ENCODE data around the gene TSNAX. TPM values are rescaled to one million over a fixed set of nuclear protein-coding genes. Genes with fewer than 3 reads are reported as not detected.

TSNAX gene
- total RNA-seq, 1 donor from 2014 or later = 26.7 TPM

DNA sequence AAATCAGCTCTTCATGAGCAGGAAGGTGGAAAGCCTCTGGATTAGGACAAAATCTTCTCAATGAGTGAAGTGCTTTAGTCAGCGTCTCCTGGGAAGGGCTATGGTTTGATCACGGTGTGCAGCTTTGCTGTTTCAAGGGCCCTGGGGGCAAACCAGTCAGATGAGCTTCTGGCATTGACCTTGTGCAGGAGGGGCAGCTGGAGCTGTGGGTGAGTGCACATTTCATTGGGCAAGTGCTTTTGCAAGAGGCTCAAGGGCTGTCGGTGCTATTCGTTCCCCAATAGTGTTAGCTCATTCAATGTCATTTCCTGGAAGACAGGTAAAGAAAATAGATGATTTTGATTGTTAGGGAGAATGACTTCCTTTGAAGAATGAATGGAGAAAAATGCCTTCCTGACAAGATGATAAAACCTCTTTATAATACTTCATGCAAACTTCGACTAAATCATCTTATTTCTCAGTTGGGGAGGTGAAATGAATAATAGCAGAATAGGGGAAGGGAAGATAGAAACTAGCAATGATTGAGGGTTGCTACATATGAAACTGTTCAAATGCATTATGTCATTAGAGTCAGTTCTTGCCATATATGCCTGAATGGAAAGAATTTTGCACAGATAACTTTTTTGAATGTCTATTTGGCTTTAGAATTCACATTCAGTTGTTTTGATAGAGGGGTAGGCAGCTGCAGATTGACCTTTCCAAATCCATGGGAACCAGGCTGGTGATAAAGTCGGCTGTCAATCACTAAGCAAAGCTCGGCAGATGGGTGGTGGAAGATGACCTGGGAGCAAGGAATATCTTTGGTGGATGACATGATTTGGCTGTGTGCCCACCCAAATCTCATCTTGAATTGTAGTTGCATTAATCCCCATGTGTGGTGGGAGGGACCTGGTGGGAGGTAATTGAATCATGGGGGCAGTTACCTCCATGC is 85.2 kb downstream of the TSNAX start:
- DNase-seq (no peak), ATAC-seq (no peak)
- intact Hi-C loops (cut with micrococcal nuclease) = no loop called here

Other genes with a start within 250 kb of the TSNAX start
- gene EXOC8, start 190.8 kb upstream of the TSNAX start, total RNA-seq = 11.1 TPM
- 6.6 TPM for gene SPRTN, start 190.4 kb upstream of the TSNAX start, total RNA-seq
- gene EGLN1, start 106.4 kb upstream of the TSNAX start, total RNA-seq = 79.8 TPM
- 4.3 TPM for gene DISC1, start 98.1 kb downstream of the TSNAX start, total RNA-seq